ENCODE data around the gene NRDC.

GRCh38 chr1:51927029-51927428 lies 48.5 kb upstream of the NRDC start:
- TF ChIP-seq CTCF (IDR thresholded peaks at IDR 0.05): no peak
- no peak for TF ChIP-seq EP300 (IDR thresholded peaks at IDR 0.05)
- no peak for TF ChIP-seq POLR2A (IDR thresholded peaks at IDR 0.05)
